Tibial artery (tissue), 4 donors: ENCODE measurements around the gene INTS7.
"Not testable (repeated sequence)": the region's sequence is repeated elsewhere in the genome, so short reads cannot be mapped to it uniquely, and the experiment has no call there.

Source experiments
- DNase-seq, 2 donors: peaks; one replicate each; pipeline ENCODE4 v3.0.0-alpha.2; 2019
- H3K27ac ChIP-seq, 2 donors: fragments of 200-600 bp; sonication (generic) in 1 of 2; 1 replicate in 1 of 2; 2 replicates in 1 of 2; pipeline ENCODE4 v1.5.1; 2018 to 2019; ENCODE audit warnings: mild to moderate bottlenecking in 1 of 2
- H3K27me3 ChIP-seq, 2 donors: fragments of 200-600 bp; sonication (generic) in 1 of 2; one replicate each; pipeline versions ENCODE4 v1.5.1 to v1.6.0; 2016 to 2019
- H3K36me3 ChIP-seq, 3 donors: fragments of 200-600 bp; sonication (generic) in 2 of 3; one replicate each; pipeline ENCODE4 v1.5.1; 2016 to 2019; ENCODE audit warnings: mild to moderate bottlenecking in 2 of 3
- H3K4me1 ChIP-seq, 4 donors: fragments of 200-600 bp; sonication (generic) in 2 of 4; 1 replicate in 3 of 4; 2 replicates in 1 of 4; pipeline ENCODE4 v1.5.1; 2016 to 2019
- H3K4me3 ChIP-seq, 2 donors: fragments of 200-600 bp; sonication (generic) in 1 of 2; 1 replicate in 1 of 2; 2 replicates in 1 of 2; pipeline ENCODE4 v1.5.1; 2018 to 2019; ENCODE audit warnings: mild to moderate bottlenecking in 2 of 2
- H3K9me3 ChIP-seq, 3 donors: fragments of 200-600 bp; sonication (generic) in 1 of 3; one replicate each; pipeline ENCODE4 v1.5.1; 2016 to 2019
- intact Hi-C: fragments of 100-400 bp; cut with DNase I; formaldehyde crosslinking; loops from one replicate; pipeline ENCODE4 v1.15.0; 2023; ENCODE audit warnings: low total_unique reads
- TF ChIP-seq, protein P1 (sequence below), 2 experiments: fragments of 200-600 bp in 1 of 2; fragments of 450-650 bp in 1 of 2; IDR thresholded peaks; one replicate each; pipeline ENCODE4 v1.5.1; 2017 to 2019; ENCODE audit warnings: antibody characterized with exemption in 2 of 2, mild to moderate bottlenecking in 1 of 2, moderate library complexity in 1 of 2

Gene INTS7

DNA sequence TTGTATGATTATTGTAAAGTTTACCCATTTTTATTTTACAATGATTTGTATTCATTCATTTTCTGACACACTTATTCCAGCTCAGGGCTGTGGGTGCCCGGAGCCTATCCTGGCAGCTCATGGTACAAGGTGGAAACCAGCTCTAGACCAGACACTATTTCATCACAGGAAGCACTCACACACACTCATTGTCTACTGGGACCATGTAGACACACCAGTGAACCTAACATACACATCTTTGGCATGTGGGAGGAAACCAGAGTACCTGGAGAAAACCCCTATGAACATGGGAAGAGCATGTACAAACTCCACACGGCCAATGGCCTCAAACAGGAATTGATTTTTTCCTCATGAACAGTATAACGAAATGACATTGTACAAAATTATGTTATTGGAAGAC is 2.5 kb upstream of the INTS7 start:
- Histone ChIP-seq H3K9me3 (no peaks in the 10 kb centered on the region), H3K36me3 (no peaks in the 10 kb centered on the region), H3K27ac (no peak overlapping the region), H3K4me1 (peaks cover 0 to 14% (median 12%) of the 10 kb centered on the region in 4 donors), H3K4me3 (no peak overlapping the region), H3K27me3 (no peaks in the 10 kb centered on the region)
- TF ChIP-seq, protein P1, sequence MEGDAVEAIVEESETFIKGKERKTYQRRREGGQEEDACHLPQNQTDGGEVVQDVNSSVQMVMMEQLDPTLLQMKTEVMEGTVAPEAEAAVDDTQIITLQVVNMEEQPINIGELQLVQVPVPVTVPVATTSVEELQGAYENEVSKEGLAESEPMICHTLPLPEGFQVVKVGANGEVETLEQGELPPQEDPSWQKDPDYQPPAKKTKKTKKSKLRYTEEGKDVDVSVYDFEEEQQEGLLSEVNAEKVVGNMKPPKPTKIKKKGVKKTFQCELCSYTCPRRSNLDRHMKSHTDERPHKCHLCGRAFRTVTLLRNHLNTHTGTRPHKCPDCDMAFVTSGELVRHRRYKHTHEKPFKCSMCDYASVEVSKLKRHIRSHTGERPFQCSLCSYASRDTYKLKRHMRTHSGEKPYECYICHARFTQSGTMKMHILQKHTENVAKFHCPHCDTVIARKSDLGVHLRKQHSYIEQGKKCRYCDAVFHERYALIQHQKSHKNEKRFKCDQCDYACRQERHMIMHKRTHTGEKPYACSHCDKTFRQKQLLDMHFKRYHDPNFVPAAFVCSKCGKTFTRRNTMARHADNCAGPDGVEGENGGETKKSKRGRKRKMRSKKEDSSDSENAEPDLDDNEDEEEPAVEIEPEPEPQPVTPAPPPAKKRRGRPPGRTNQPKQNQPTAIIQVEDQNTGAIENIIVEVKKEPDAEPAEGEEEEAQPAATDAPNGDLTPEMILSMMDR (IDR thresholded peaks at IDR 0.05): no peak
- DNase-seq: no peak
- intact Hi-C loops: loop anchor here (10.0 kb wide), 1 partner anchor 417 kb away; no protein-coding TSS in a partner anchor

DNA sequence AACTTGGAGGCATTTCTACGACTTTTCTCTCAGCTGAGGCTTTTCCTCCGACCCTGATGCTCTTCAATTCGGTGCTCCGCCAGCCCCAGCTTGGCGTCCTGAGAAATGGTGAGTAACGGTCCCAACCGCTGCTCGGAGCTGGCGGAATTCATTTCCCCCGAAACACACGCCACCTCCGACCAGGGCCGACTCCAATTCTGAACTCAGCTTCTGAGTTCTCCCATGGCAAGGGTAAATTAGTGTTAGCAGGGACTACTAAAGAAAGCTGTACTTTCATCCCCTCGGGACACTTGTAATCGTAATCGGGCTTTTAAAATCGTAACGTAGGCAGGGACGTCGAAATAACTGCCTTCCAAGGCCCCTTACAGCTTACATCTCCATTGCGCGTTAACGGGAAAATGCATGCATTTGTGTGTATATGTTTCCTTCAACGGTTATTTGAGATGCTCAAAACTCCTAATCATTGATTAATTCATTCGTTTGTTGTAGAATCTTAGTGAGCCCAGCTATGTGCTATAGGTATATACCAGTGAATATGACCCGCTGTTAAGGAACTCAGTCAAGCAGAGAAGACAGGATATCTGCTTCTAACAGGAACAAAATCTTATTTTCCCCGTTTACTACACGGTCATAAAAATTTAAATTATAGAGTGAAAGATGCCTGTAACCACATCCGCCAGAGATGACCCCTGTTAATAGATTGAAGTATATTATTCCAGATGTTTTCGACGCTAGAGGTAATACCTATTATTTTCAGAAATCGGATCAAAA is 663 bp upstream of the INTS7 start:
- Histone ChIP-seq H3K4me3 (peak overlapping the region; percentile 57 to 68), H3K27ac (peak overlapping the region; percentile 69 to 80), H3K27me3 (no peaks in the 10 kb centered on the region), H3K36me3 (no peaks in the 10 kb centered on the region), H3K9me3 (no peaks in the 10 kb centered on the region), H3K4me1 (peaks cover 0 to 21% (median 12%) of the 10 kb centered on the region in 4 donors)
- DNase-seq: no peak
- TF ChIP-seq, protein P1 (IDR thresholded peaks at IDR 0.05): no peak
- intact Hi-C loops: loop anchor here (10.0 kb wide), 1 partner anchor 419 kb away; no protein-coding TSS in a partner anchor

DNA sequence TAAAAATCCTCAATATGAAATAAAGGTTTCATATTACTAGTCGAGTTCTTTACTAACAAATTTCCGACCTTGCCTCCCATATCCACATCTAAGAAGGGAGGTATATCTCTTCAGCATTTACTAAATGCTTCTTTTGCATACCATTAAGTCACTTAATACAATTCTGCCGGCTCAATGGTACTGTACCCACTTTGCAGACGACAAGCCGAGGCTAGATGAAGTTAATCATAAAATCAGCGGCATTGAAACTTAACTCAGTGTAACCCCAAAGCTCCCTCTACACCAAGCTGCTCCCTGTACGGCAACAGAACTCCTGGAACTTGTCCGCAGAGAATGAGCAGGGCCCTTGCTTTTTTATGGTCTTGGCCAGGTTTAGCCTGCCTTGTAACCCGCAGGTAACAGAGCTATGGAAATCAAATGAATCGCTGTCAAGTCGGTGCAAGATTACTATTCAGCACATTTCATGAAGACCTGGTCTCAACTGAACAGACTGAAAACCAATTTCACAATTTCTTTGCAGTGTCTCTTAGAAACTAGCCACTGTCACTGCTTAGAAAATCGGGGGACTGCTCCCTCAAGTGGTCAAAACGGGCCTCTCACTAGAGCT is 738 bp downstream of the INTS7 start:
- peak overlapping the region; percentile 57 to 68 for H3K4me3 ChIP-seq
- H3K27me3 ChIP-seq: no peaks in the 10 kb centered on the region
- no peak for DNase-seq
- H3K27ac ChIP-seq: peak overlapping the region; percentile 69 to 80
- intact Hi-C loops: loop anchor here (10.0 kb wide), 1 partner anchor 420 kb away; no protein-coding TSS in a partner anchor
- no peaks in the 10 kb centered on the region for H3K9me3 ChIP-seq
- no peaks in the 10 kb centered on the region for H3K36me3 ChIP-seq
- H3K4me1 ChIP-seq: peaks cover 0 to 27% (median 13%) of the 10 kb centered on the region in 4 donors
- TF ChIP-seq, protein P1 (IDR thresholded peaks at IDR 0.05): no peak

DNA sequence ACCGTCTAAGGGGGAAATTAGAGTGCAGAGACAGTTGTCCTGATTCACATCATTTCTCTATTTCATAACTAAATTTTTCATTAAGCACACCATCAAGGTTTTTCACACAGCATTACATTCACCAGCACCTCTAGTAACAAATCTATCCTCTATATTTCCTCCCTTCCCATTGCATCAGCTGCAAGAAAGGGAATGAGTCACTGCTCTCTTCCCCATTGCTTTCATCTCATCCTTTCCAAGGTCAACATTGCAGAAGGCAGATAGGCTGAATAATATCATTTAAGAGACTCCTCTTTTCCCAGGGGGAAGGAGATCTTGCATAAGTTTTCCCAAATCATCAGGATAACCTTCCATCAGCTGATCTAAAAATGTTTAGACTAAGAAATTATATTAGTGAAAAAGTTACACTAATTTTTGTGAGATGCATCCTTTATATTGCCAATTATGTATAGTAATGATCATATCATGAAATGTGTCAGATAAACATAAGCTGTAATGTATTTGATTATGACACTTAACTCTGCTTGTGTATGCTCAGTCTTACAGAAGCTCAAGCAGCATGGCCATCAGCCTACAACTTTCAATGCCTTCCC is 4.3 kb downstream of the INTS7 start:
- TF ChIP-seq, protein P1 (IDR thresholded peaks at IDR 0.05): no peak
- no peak for DNase-seq
- H3K27me3 ChIP-seq: no peaks in the 10 kb centered on the region
- H3K4me1 ChIP-seq: peaks cover 0 to 26% (median 11%) of the 10 kb centered on the region in 4 donors
- H3K36me3 ChIP-seq: no peaks in the 10 kb centered on the region
- intact Hi-C loops: loop anchor here (10.0 kb wide), 1 partner anchor 424 kb away; no protein-coding TSS in a partner anchor
- no peaks in the 10 kb centered on the region for H3K9me3 ChIP-seq
- H3K4me3 ChIP-seq: no peak overlapping the region
- H3K27ac ChIP-seq: no peak overlapping the region

DNA sequence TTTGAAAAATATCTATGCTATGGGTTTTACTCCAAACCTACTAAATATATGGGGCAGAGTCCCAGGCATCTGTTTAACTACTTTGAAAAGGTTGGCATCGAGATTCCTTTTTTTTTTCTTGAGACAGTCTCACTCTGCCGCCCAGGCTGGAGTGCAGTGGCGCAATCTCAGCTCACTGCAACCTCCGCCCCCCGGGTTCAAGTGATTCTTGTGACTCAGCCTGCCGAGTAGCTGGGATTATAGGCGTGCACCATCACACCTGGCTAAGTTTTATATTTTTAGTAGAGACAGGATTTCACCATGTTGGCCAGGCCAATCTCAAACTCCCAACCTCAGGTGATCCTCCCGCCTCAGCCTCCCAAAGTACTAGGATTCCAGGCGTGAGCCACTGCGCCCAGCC is 7.6 kb downstream of the INTS7 start:
- intact Hi-C loops, H3K4me3 ChIP-seq, H3K36me3 ChIP-seq, H3K9me3 ChIP-seq, H3K27me3 ChIP-seq, H3K27ac ChIP-seq, DNase-seq: not testable (repeated sequence)
- peaks cover 0 to 13% (median 1%) of the 10 kb centered on the region in 4 donors for H3K4me1 ChIP-seq
